GM18508 (cell line): Measurements from ENCODE around the gene PCSK6.
"Not testable (repeated sequence)": the region's sequence is repeated elsewhere in the genome, so short reads cannot be mapped to it uniquely, and the experiment has no call there.

ENCODE experiments used
- ATAC-seq: cut with Tn5 transposase; IDR thresholded peaks from one replicate; pipeline ENCODE4 v1.9.1; 2021; ENCODE audit warnings: moderate number of reproducible peaks; ENCODE audit not compliant: insufficient read depth, unreplicated experiment

Gene PCSK6

DNA sequence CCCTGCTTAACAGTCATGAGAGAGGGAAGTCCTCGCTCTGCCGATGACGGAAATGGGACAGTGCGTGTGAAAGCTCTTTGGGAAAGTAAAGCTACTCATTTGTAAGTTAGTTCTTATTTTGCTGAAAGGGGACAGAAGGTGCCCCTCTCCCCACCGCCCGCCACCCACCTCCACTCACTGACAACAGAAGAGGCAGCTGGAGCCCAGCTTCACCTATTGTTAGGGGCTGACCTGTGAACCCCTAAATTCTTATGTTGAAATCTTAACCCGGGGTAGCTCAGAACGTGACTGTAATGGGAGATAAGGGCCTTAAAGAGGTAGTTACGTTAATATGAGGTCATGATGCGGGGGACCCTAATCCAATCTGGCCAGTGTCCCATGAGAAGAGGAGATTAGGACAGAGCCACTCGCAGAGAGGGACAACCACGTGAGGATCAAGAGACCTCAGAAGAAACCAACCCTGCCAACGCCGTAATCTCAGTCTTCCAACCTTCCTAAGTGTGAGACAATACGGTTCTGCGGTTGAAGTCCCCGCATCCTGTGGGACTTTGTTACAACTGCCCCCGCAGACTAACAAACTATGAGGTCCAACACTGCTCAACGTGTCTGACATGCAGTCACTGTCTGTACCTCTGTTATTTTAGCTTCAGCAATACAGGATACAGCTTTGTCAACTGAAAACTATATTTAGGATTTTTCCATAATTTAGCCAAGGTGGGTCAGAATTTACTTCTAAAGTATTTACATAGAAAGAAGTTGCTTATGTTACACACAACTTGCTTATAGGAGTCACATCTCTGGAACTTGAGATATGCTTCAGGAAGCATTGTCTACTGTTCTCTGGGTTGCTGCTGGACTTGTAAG is 51.7 kb downstream of the PCSK6 start:
- no peak for ATAC-seq

DNA sequence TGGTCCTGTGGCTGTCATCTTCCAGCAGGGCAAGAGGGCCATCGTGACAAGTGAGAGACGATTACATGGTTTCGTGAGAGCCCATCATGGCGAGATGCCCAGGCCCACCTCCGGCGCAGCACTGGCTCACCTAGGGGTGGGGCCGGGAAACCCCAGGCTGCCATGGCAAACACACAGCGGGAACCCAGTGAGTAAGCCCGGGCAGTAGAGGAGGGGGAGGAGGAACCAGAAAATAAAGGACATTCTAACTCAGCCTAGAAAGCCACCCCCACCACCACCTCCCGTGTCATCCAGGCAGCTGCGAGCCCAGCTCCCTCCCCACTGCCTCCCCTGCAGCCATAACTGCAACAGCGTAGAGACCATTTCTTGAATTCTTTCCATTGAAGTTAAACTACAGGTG is 52.3 kb downstream of the PCSK6 start:
- ATAC-seq = no peak

DNA sequence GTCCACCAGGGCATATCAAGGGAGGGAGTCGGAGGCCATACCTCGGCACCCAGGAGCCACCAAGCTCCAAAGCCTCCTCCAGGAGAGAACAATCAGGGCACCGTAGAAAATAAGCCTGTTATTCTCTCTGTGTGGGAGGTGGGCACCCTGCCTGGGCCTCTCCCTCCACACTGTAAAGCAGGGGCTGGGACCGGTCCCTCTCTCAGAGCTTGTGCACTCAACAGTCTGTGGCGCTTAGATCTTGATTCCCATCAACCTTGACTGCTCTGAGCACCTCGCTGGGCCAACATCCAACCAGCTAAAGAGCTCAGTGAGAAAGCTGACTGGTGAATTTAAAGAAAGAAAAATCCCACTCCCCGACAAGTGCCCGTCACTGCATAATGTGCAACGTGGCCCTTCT is 53.0 kb downstream of the PCSK6 start:
- no peak for ATAC-seq

DNA sequence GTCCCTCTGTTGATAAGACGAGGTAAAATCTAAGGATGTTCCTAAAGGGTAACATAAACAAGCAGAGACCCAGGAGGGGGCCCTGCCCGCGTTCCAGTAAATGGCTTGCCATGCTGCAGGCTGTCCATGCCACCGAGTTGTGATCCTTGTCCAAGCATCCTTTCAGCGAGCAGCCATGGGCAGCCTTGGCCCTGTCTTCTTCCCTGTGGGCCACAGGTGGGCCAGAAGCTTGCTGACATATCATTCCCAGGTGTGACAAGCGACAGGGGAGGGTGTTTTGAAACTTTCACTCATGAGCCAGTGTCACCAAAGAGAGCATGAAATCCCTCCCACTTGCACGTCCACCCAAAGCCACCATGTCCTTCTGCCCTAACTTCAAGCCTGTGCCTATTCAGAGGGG is 53.7 kb downstream of the PCSK6 start:
- ATAC-seq = no peak

DNA sequence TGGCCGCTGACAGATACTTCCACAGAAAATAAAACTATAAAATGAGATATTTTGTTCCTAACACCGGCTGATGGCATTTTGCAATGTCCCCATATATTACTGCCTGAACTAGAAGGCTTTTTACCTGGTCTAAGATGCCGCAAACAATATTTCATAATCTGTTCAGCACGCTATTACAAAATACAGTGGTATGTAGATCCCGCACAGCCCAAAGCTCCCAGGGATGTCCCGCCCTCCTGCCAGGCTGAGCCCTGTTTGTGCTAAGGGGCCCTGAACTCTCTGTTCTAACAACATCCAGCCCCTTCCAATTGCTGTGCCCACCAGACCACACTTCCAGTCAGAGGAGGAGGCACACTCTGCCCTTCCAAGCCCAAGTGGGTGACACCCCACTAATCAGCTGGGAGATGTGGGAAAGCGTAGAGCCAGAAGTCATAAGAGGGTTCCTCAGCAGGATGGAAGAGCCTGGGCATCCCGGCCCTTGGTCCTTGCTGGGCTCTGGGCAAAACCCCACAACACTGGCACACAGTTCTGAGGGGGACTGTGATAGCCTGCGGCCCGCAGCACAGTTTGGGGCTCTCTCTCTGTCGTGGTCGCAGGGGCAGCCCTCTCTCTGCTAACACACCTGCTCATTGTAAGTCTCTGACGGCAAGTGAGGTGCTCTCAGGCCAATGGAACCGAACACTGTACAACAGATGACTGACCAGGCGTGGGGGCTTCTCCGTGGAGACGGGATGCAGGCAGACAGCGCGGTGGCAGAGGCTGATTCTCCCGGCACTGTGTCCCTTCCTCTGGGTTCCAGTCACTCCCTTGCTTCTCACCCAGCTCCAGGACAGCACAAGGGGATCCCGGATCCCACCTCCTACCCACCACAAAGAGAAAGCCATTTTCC is 55.2 kb downstream of the PCSK6 start:
- no peak for ATAC-seq

DNA sequence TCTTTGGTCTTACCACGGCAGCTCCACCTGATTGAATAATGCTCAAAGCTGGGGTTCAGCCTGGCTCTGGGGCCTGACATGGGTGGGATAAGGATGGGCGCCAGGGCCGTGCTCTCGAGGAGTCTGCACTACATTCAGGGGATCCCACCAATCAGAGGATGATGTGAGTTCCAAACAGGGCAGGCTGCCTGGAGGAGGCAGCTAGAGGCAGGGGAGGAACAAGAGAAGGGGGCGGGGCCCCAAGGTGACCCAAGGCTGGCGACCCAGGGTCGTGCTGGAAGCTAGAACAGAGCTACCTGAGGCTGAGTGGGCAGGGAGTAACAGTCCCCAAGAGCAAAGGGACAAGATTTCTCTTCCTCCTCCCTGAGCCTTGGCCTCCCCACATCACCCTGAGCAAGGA is 56.1 kb downstream of the PCSK6 start:
- no peak for ATAC-seq

DNA sequence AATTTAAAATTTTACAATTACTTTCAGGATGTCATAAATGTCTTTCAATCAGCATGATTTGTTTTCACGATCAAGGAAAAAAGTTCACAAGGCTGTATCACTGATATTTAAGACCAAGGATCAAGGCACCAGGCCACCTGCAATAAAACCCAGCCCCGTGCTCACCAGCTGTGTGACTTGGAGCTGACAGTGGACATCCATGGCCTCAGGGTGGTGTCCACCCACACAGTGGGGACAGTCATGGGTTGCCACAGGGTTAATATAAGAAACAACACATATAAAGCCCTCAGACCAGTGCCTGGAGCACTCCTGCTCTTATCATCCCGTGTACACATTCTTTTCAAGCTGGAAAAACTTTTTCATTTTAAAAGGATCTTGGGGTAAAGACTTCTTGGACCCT is 56.5 kb downstream of the PCSK6 start:
- ATAC-seq = no peak

DNA sequence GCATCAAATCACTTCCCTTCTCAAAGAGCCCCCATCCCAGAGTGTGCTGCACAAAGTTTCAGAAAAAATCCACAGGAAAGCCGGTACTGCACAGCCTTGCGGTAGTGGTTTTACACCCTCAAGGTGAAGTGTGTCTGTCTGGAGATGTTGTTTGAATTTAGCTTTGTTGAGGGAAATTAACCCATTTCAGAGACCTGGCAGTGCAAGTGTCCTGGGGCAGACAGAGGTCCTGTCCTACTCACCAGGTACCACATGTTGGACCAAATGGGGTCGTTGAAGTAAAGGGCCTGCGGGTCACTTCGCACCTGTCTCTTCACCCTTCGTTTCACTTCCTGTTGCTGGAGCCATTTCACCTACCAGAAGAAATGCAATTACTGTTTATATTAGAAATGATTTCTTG is 57.8 kb downstream of the PCSK6 start:
- ATAC-seq = no peak

DNA sequence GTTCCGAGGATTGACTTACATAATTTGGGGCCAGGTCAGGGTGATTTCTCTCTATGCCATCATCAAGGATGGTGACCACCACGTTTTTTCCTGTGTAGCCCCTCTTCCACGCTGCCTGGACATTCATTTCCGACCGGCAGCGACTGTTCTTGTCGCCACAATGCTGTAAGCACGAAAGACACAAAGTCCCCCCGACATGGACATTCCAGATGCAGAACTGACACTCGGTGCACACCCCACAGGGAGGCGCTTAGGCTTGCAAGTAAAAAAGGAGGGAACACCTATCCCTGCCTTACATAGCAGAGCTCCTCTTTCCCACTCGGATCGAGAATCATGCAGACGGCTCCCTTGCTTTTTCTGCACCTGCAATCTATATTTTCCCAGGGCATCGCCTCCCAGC is 58.2 kb downstream of the PCSK6 start:
- no peak for ATAC-seq

DNA sequence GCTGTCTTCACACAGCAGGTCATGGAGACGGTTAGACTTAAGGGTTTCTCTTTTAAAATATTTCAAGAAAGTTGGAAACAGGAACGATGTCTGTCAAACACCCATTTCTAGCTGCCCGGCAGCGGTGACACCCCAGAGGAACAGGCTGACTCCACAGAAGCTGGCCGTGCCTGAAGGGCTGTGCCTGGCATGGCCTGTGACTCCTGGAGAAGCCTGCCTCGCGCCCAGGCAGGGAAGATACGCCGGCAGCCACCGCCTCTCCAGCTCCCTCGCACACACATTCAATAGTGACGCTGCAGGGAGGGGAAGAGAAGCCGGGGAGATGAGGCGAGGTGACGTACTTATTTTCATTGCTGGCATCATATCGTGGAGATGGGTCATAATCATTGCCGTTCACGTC is 59.9 kb downstream of the PCSK6 start:
- ATAC-seq = no peak

DNA sequence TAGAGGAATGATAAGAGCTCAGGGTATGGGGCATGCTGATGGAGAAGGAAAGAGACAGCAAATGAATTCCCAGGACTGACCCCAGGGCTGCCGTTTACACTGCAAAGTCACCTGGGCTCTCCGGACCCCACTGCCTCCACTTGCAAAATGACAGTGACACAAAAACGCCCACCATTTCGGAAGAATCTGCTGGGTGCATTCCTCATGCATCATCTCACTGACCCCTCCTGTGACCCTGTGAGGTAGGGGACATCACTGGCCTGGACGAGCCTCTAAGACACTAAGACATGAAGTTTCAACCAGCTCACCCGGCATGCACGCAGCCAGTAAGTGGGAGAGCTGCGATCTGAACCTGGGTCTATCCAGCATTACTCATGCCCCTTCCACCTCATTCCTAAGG is 60.3 kb downstream of the PCSK6 start:
- no peak for ATAC-seq

DNA sequence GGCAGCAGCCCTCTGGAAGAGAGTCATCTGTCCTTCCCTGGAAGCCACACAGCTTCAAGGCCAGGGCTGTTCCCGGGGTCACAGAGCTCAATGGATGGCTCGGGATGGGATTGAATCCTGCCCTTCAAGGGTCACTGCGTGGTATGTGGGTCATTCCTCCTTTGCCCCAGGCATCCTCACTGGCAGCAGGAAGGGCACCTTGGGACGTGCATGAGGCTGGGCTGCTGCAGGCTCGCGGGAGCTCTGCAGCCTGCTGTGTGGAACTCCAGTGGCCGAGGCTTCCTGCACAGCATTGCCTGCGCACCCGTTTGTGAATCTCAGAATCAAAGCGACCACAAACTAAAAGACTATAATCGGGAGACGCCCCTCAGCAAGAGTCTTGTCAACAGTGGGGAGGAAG is 60.7 kb downstream of the PCSK6 start:
- no peak for ATAC-seq

DNA sequence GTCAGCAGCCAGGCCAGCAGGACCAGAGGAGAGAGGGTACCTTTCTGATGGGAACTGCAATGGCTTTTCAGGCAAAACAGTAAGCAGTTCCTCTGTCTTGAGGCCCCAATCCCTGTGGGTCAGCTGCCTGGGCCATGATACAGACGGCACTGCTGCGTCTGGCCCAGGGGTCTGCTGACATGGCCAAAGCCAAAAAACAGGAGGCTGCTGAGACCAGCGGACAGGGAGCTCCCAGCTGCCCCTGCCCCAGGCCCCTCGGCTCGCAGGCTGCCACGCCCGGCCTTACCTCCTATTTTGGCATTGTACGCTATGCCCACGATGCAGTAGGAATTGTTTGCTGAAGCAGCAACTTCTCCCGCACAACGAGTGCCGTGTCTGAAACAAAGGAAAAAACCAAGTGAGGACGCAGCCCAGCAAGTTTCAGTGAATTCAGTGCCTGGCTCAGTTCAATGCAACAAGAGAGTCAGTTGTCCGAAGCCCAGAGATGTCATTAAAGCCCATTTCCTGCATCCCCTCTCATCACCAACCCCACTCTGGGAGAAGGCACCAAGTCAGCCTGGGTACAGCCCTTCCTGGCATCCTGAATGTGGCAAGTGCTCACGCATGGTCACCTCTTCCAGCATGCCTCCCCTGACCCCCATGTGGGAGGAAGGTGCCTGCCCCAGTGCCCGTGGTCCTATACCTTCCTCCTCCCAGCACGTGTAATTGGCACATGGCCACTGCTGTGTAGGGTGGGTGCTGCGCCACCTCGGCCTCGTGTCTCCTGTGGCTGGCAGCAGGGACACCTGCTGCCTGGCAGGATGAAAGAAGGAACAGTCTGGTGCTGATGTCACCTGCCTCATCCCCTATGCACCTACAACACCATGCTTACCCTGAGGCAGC is 61.7 kb downstream of the PCSK6 start:
- ATAC-seq = no peak

DNA sequence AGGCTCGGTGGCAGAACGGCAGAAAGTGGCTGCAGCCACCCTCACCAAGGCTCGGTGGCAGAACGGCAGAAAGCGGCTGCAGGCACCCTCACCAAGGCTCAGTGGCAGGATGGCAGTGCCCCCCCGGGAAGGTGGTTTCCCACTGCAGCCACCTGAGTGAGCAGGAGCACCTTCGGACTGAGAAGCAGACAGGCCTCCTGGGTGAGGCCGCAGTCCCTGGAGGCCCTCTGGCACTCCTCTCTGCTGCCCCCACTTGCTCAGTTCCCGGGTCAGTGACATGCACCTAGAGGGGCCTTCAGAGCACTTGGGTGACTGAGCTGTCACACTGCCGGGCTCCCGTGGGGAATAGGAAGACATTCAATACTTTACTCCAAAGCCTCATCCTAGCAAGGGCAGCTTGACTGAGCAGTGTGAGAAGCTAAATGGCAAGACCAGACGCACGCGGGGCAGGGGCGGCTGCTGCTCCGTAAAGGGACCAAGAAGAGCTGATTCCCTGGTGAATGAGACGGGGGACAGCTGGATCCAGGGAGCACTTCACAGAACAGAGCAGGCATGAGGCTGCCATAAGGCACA is 62.7 kb downstream of the PCSK6 start:
- no peak for ATAC-seq

DNA sequence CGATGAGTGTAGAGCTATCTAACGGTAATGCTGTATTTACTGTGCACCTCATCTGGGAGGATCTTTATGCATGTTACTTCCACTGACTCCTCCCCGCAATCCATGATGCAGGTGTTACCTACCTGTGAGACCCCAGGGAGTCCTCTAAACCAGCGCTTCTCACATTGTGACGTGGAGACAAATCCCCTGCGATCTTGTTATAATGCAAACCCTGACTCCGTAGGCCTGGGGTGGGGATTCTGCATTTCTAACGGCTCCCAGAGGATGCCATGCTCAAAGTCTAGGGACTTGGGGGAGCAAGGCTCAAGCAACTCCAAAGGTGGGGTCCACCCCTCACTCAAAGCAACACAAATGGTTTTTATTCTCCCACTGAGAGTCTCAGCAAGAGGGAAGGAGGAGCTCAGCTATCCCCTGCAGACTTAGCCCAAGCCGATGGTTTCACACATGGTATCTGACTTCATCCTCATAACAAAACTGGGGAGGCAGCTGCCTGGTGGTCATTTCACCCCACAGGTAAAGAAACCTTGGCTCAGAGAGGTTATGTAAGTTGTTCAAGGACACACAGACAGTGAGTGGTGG is 63.6 kb downstream of the PCSK6 start:
- no peak for ATAC-seq

DNA sequence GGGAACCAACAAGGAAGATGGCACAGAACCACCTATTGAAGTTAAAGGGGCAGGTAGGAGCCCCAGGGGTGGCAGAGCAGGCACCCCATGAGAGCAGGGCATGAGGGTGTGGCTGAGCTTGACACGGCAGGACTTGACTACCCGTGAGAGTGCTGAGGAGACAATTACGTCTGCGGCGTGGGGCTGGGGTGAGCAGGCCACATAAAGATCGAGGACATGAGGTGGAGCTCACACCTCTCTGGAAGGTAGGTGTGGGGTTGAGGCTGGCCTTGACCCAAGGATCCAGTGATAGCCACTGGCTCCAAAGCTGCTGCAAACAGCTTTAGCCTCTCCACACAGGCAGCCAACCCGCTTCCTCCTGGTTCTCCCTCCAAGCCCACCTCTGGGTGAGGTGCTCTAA is 64.5 kb downstream of the PCSK6 start:
- ATAC-seq = no peak

DNA sequence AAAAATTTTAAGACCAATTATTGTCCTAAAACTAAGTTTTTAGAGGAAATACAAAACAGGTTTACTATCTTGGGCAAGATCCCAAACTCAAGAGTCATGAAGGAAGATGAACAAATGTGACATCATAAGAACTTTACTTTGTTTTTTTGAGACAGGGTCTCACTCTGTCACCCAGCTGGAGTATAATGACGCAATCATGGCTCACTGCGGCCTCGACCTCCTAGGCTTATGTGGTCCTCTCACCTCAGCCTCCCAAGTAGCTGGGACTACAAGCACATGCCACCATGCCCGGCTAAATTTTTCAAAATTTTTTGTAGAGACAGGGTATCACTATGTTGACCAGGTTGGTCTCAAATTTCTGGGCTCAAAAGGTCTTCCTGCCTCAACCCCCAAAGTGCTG is 69.3 kb downstream of the PCSK6 start:
- no peak for ATAC-seq

DNA sequence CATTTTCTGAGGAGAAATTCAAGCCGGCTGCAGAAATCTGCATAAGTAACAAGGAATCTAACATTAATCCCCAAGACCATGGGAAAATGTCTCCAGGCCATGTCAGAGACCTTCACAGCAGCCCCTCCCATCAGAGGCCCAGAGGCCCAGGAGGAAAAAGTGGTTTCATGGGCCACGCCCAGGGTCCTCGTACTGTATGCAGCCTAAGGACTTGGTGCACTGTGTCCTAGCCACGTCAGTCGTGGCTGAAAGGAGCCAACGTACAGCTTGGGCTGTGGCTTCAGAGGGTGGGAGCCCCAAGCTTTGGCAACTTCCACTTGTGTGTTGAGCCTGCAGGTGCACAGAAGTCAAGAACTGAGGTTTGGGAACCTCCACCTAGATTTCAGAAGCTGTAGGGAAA is 73.0 kb downstream of the PCSK6 start:
- ATAC-seq = not testable (repeated sequence)

DNA sequence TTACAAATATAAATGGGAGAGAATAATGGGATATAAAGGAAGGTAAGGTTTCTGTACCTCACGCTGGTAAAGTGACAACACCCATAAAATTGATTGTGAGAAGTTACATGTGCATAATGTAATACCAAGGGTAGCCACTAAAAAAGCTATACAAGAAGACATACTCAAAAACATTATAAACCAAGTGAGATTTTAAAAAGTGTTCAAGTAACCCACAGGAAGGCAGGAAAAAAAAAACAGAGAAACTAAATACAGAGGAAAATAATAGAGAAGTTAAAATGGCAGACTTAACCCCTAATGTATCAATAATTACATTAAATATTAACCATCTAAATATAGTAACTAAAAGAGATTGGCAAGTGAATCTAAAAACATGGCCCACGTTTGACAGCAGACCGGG is 76.3 kb downstream of the PCSK6 start:
- ATAC-seq = no peak

DNA sequence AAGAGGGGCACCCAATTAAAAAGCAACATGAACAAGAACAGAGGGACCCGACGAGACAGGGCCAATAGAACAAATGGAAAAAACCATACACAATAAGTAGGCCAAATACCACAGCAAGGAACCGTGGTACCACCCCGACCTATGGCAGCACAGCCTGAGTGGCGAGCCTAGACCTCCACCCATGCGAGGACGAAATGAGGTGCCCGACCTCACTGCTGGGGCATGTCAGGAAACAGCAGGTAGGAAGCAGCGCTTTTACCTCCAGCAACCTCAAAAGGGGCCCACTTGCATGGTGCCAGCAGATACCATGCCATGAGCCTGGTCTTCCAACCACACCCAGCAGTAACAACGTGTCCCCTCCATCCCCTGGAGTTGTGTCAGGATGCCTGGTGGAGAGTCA is 77.9 kb downstream of the PCSK6 start:
- no peak for ATAC-seq
